GM12874 (cell line): Measurements from ENCODE around the gene ASCL2.

Experiments
- CTCF ChIP-seq: IDR thresholded peaks from 2 replicates; pipeline ENCODE4 v1.5.1; 2011; ENCODE audit warnings: low read depth, mild to moderate bottlenecking, control low read depth, low read length, moderate library complexity; ENCODE audit not compliant: insufficient read depth

The ASCL2 gene

GRCh38 chr11:2276280-2277007, 6.1 kb upstream of the ASCL2 start:
- no peak for TF ChIP-seq CTCF

GRCh38 chr11:2275334-2276279, 5.2 kb upstream of the ASCL2 start:
- TF ChIP-seq CTCF: no peak

- no peak for TF ChIP-seq CTCF
These were observed 3.4 kb upstream of the ASCL2 start for GRCh38 chr11:2273771-2274170.

- no peak for TF ChIP-seq CTCF
These were observed 2.9 kb upstream of the ASCL2 start for GRCh38 chr11:2273311-2273710.

GRCh38 chr11:2272946-2273280, 2.5 kb upstream of the ASCL2 start:
- no peak for TF ChIP-seq CTCF

GRCh38 chr11:2272228-2272945, 2.0 kb upstream of the ASCL2 start:
- TF ChIP-seq CTCF: no peak
